Neural cell (in vitro differentiated cells): ENCODE data around the gene DCAF11. TPM values are rescaled to one million over a fixed set of nuclear protein-coding genes. Genes with fewer than 3 reads are reported as not detected.

Source experiments
- H2AFZ ChIP-seq: fragments of 200-600, 300-800 bp; sonication (generic), shearing (Covaris generic); 2 replicates; pipeline ENCODE4 v1.6.0; 2014; ENCODE audit warnings: low read depth, mild to moderate bottlenecking, antibody characterized with exemption, low read length, moderate library complexity
- H3F3A ChIP-seq: fragments of 200-600 bp; shearing (Covaris generic); 2 replicates; pipeline ENCODE4 v1.6.1; 2016; ENCODE audit warnings: mild to moderate bottlenecking, moderate library complexity, mixed read lengths, antibody characterized with exemption, low read length; ENCODE audit not compliant: insufficient read depth, poor library complexity, severe bottlenecking
- H3K27ac ChIP-seq: fragments of 200-600, 300-800 bp; sonication (generic), shearing (Covaris generic); 2 replicates; pipeline ENCODE4 v1.5.1; 2014; ENCODE audit warnings: mild to moderate bottlenecking, low read length, moderate library complexity
- H3K27me3 ChIP-seq: fragments of 300-800, 200-600 bp; sonication (generic), shearing (Covaris generic); 2 replicates; pipeline ENCODE4 v1.6.0; 2014; ENCODE audit warnings: mild to moderate bottlenecking, low read depth, low read length, moderate library complexity; ENCODE audit not compliant: insufficient read depth
- H3K36me3 ChIP-seq: fragments of 300-800, 200-600 bp; sonication (generic), shearing (Covaris generic); 2 replicates; pipeline ENCODE4 v1.5.1; 2014; ENCODE audit warnings: mild to moderate bottlenecking, antibody characterized with exemption, low read length, moderate library complexity; ENCODE audit not compliant: insufficient read depth
- H3K4me2 ChIP-seq: fragments of 300-800, 200-600 bp; sonication (generic), shearing (Covaris generic); 2 replicates; pipeline ENCODE4 v1.6.0; 2014; ENCODE audit warnings: mild to moderate bottlenecking, low read length
- H3K4me3 ChIP-seq: fragments of 300-800, 200-600 bp; sonication (generic), shearing (Covaris generic); 2 replicates; pipeline ENCODE4 v1.5.1; 2014; ENCODE audit warnings: mild to moderate bottlenecking, low read length, moderate library complexity
- H3K79me2 ChIP-seq: fragments of 200-600 bp; shearing (Covaris generic); replicated peaks from 2 replicates; pipeline ENCODE4 v1.6.0; 2014; ENCODE audit warnings: mild to moderate bottlenecking, low read length, moderate library complexity; ENCODE audit not compliant: insufficient read depth
- H3K9ac ChIP-seq: fragments of 300-800, 200-600 bp; sonication (generic), shearing (Covaris generic); 2 replicates; pipeline ENCODE4 v1.6.1; 2016; ENCODE audit warnings: mild to moderate bottlenecking, low read length, mixed read lengths
- H3K9me2 ChIP-seq: fragments of 200-600 bp; shearing (Covaris generic); 2 replicates; pipeline ENCODE4 v1.6.1; 2016; ENCODE audit warnings: mild to moderate bottlenecking, low read length, mixed read lengths; ENCODE audit not compliant: insufficient read depth
- H3K9me3 ChIP-seq: fragments of 200-600, 300-800 bp; sonication (generic), shearing (Covaris generic); 2 replicates; pipeline ENCODE4 v1.6.1; 2016; ENCODE audit warnings: mild to moderate bottlenecking, mixed run types, low read length, moderate library complexity, mixed read lengths
- H4K20me1 ChIP-seq: fragments of 200-600 bp; shearing (Covaris generic); 2 replicates; pipeline ENCODE4 v1.6.1; 2016; ENCODE audit warnings: mild to moderate bottlenecking, mixed run types; ENCODE audit not compliant: insufficient read depth
- EP300 ChIP-seq: fragments of 450-650 bp; conservative IDR thresholded peaks from 2 replicates; pipeline ENCODE4 v1.6.1; 2014; ENCODE audit warnings: antibody characterized with exemption, mild to moderate bottlenecking, moderate library complexity; ENCODE audit not compliant: poor library complexity, severe bottlenecking
- EZH2 ChIP-seq: fragments of 200-600, 300-800 bp; shearing (Covaris generic), sonication (generic); IDR thresholded peaks from 2 replicates; pipeline ENCODE4 v1.6.1; 2014; ENCODE audit warnings: antibody characterized with exemption, low read length, borderline replicate concordance, mild to moderate bottlenecking; ENCODE audit not compliant: insufficient read depth, poor library complexity, severe bottlenecking
- MXI1 ChIP-seq: fragments of 450-650 bp; conservative IDR thresholded peaks from 2 replicates; pipeline ENCODE4 v1.6.1; 2014; ENCODE audit warnings: antibody characterized with exemption, mild to moderate bottlenecking; ENCODE audit not compliant: poor library complexity, severe bottlenecking
- POLR2AphosphoS5 ChIP-seq: IDR thresholded peaks from 2 replicates; pipeline ENCODE4 v1.6.1; 2012
- RAD21 ChIP-seq: fragments of 450-650 bp; conservative IDR thresholded peaks from 2 replicates; pipeline ENCODE4 v1.6.1; 2014; ENCODE audit warnings: antibody characterized with exemption, mild to moderate bottlenecking, moderate library complexity
- SMC3 ChIP-seq: fragments of 450-650 bp; conservative IDR thresholded peaks from 2 replicates; pipeline ENCODE4 v1.6.1; 2014; ENCODE audit warnings: antibody characterized with exemption, mild to moderate bottlenecking, moderate library complexity; ENCODE audit not compliant: poor library complexity
- TAF1 ChIP-seq: IDR thresholded peaks from 2 replicates; pipeline ENCODE4 v1.6.1; 2012; ENCODE audit warnings: low read depth
- polyA plus RNA-seq: library from polyadenylated mRNA; depleted of rRNA; stranded (reverse); fragments of >200 nt; gene quantifications from 2 replicates; pipeline ENCODE4 v1.2.3, GENCODE V29; 2014
- TF ChIP-seq, protein P1 (sequence below): IDR thresholded peaks from 2 replicates; pipeline ENCODE4 v1.6.1; 2012; ENCODE audit warnings: borderline replicate concordance
- TF ChIP-seq, protein P2 (sequence below): fragments of 450-650 bp; IDR thresholded peaks from 2 replicates; pipeline ENCODE4 v1.5.1; 2014; ENCODE audit warnings: antibody characterized with exemption, mild to moderate bottlenecking, moderate library complexity; ENCODE audit not compliant: poor library complexity, severe bottlenecking

The DCAF11 gene
- polyA plus RNA-seq, 1 donor from 2014 or later, result 74.5 TPM

DNA sequence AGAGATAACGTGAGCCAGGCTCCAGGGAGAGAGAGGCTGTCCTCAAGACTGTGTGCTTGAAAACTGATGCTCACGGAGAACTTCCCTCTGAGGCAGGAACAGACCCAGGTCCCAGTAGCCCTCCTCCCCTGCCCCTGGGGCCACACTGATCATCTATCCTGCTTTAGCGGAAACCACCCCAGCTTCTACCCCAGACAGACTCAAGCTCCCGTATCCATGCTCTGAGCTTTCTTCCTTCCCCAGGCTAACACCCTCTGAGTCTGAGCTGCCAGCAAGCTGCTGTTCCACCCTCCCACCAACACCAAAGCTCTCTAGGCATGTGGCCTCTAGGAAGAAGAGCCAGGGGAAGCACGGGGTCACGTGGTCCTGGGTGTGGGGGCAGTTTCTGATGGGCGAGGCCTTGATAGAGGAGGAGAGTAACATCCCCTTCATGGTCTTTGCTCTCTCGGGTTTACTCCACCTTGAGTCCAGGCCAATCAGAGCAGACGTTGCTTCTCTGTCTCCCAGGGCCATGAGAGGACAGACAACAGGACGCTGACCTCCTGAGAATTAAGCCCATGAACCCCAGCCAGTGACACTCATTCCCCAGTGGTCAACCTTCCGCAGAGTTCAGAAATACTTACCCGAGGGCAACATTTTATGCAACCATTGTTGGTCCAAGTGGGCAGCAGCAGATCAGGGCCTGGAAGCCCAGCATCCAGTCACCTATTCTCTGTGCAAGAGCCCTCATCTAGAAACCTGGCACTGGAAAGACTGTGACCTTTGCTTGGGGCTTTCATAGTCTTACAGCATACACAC, 19.1 kb upstream of the DCAF11 start:
- H3K36me3 ChIP-seq, result no peaks in the 10 kb centered on the region
- no peak overlapping the region for H3K4me3 ChIP-seq
- H3K27ac ChIP-seq, result no peak overlapping the region
- H3K9ac ChIP-seq, result no peak overlapping the region
- TF ChIP-seq TAF1 (no peak), MXI1 (no peak), EZH2 (no peak), SMC3 (no peak), RAD21 (no peak), EP300 (no peak), POLR2AphosphoS5 (no peak)
- TF ChIP-seq, protein P1, sequence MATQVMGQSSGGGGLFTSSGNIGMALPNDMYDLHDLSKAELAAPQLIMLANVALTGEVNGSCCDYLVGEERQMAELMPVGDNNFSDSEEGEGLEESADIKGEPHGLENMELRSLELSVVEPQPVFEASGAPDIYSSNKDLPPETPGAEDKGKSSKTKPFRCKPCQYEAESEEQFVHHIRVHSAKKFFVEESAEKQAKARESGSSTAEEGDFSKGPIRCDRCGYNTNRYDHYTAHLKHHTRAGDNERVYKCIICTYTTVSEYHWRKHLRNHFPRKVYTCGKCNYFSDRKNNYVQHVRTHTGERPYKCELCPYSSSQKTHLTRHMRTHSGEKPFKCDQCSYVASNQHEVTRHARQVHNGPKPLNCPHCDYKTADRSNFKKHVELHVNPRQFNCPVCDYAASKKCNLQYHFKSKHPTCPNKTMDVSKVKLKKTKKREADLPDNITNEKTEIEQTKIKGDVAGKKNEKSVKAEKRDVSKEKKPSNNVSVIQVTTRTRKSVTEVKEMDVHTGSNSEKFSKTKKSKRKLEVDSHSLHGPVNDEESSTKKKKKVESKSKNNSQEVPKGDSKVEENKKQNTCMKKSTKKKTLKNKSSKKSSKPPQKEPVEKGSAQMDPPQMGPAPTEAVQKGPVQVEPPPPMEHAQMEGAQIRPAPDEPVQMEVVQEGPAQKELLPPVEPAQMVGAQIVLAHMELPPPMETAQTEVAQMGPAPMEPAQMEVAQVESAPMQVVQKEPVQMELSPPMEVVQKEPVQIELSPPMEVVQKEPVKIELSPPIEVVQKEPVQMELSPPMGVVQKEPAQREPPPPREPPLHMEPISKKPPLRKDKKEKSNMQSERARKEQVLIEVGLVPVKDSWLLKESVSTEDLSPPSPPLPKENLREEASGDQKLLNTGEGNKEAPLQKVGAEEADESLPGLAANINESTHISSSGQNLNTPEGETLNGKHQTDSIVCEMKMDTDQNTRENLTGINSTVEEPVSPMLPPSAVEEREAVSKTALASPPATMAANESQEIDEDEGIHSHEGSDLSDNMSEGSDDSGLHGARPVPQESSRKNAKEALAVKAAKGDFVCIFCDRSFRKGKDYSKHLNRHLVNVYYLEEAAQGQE, result no peak
- TF ChIP-seq, protein P2, sequence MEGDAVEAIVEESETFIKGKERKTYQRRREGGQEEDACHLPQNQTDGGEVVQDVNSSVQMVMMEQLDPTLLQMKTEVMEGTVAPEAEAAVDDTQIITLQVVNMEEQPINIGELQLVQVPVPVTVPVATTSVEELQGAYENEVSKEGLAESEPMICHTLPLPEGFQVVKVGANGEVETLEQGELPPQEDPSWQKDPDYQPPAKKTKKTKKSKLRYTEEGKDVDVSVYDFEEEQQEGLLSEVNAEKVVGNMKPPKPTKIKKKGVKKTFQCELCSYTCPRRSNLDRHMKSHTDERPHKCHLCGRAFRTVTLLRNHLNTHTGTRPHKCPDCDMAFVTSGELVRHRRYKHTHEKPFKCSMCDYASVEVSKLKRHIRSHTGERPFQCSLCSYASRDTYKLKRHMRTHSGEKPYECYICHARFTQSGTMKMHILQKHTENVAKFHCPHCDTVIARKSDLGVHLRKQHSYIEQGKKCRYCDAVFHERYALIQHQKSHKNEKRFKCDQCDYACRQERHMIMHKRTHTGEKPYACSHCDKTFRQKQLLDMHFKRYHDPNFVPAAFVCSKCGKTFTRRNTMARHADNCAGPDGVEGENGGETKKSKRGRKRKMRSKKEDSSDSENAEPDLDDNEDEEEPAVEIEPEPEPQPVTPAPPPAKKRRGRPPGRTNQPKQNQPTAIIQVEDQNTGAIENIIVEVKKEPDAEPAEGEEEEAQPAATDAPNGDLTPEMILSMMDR, result no peak
- no peaks in the 10 kb centered on the region for H3K9me3 ChIP-seq
- H3K27me3 ChIP-seq, result peaks cover 16% of the 10 kb centered on the region
- H3F3A ChIP-seq, result no peaks in the 10 kb centered on the region
- H4K20me1 ChIP-seq, result no peaks in the 10 kb centered on the region
- no peaks in the 10 kb centered on the region for H3K9me2 ChIP-seq
- H3K79me2 ChIP-seq, result no peaks in the 10 kb centered on the region
- no peak overlapping the region for H3K4me2 ChIP-seq
- H2AFZ ChIP-seq, result no peak overlapping the region

DNA sequence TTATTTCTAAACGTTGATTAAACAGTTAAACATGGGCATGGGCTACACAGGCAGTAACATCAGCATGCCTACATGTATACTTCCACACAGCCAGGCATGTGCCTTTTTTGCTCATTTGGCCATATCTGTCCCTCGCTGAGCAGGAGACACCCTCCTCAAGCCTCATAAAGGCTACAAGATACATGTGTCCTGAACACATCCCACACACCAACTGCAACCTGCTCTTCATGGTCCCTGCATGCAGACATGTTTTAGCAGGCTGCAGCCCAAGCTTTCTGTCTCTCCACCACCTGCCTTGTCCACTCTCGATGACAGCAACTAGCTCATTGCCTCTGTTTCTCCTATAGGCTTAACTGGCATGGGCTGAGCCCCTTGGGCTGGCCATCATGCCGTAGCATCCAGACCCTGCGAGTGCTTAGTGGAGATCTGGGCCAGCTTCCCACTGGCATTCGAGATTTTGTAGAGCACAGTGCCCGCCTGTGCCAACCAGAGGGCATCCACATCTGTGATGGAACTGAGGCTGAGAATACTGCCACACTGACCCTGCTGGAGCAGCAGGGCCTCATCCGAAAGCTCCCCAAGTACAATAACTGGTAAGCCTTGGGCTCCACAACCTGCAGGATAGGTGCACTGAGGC, 17.9 kb upstream of the DCAF11 start:
- Histone ChIP-seq H3K36me3 (no peaks in the 10 kb centered on the region), H3K27me3 (peaks cover 16% of the 10 kb centered on the region), H3F3A (no peaks in the 10 kb centered on the region), H3K9me3 (no peaks in the 10 kb centered on the region), H3K27ac (no peak overlapping the region), H2AFZ (no peak overlapping the region), H3K9ac (no peak overlapping the region), H3K4me3 (no peak overlapping the region), H3K4me2 (no peak overlapping the region), H3K79me2 (no peaks in the 10 kb centered on the region), H4K20me1 (no peaks in the 10 kb centered on the region), H3K9me2 (no peaks in the 10 kb centered on the region)
- TF ChIP-seq POLR2AphosphoS5 (no peak), SMC3 (no peak), MXI1 (no peak), EZH2 (no peak), EP300 (no peak), RAD21 (no peak), TAF1 (no peak)
- TF ChIP-seq, protein P2, result no peak
- TF ChIP-seq, protein P1, result no peak
